G401.6 (cell line): ENCODE results near the gene GALNT1.

ENCODE experiments used
- FAIRE-seq: peaks from 2 replicates; lab custom pipeline; 2012; peaks lifted over from hg19 to GRCh38; lab: Jason Lieb, UNC

The GALNT1 gene

GRCh38 chr18:35680139-35680551, 98.6 kb downstream of the GALNT1 start:
- no peak for FAIRE-seq

DNA sequence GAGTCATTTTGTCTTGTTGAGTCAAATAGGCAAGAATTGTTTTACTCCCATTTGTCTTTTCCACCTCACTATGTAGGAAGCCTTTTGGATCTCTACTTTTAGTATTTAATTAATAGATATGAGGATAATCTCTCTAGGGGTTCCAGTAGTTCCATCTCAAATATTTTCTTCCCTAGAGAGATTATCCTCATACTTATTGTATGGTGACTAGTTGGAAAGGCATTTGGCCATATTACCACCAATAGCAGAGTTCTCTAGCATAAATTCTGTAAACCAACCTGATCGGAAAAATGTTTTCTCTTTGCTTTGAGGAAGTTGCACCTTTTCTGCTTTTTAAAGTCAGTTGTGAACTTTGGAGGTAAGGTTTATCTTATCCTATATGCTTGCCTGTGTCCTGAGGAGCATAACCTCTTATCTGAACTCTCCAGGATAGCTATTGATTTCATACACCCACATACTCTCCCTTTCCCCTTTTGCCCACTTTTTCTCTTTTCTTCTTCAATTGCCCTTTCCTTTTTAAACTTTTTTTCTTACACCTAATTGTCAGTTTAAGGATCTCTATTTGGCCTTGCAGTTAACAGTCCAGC, 100.8 kb downstream of the GALNT1 start:
- no peak for FAIRE-seq

DNA sequence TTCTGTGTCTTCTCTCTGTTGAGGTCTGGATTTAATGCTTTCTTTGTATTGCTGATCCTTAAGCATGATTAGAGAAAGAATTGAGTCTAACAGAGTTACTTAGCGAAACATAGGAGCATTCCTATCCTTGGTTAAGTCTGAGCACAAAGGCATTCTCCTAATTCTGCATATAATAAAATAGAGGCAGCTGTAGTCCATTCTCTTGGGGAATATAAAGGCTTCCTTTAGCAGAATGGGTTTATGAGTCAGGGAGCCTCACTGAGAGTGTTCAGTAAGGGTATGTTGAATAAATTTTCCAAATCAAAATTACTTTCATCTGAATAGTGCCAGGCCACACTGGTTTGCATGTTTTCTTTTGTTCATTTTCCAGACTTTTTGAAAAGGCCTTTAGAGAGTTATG, 101.5 kb downstream of the GALNT1 start:
- FAIRE-seq = no peak

DNA sequence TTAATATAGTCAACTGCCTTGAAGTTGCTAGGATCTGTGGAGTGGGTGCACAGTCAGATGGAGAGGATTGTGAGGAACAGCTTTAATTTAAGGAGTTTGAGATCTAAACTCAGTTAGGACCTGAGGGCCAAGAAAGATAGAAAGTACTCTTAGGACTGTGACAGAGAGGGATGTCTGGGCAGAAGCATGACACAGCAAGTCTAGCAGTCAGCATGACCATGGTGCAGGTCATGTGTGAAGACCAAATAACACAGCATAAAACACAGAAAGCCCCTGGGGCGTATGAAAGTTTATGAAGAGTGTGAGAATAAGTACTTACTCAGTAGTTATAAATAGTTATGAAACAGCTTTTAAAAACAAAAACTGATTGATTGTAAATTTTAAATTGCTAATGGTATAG, 107.2 kb downstream of the GALNT1 start:
- FAIRE-seq = no peak

DNA sequence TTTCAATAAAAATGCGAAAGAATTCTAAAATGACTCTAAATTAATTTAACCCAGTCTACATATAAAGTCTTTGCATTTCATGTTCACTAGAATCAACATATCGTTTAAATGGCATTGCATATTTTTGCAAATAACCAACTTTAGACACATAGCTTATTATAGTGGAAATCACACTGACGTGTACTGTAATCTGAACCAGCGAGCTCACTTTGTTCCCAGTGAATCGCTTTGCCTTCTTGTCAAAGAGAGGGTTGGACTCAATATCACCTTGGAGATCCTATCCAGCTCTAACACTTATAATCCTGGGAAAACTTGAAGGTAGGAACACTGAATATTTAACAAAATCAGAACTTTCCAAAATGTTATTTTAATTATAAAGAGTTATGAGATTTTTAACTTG, 108.2 kb downstream of the GALNT1 start:
- peak; percentile 28 for FAIRE-seq

- no peak for FAIRE-seq
Measured at GRCh38 chr18:35691625-35692024, 110.1 kb downstream of the GALNT1 start.

GRCh38 chr18:35692866-35693265, 111.3 kb downstream of the GALNT1 start:
- FAIRE-seq = no peak

DNA sequence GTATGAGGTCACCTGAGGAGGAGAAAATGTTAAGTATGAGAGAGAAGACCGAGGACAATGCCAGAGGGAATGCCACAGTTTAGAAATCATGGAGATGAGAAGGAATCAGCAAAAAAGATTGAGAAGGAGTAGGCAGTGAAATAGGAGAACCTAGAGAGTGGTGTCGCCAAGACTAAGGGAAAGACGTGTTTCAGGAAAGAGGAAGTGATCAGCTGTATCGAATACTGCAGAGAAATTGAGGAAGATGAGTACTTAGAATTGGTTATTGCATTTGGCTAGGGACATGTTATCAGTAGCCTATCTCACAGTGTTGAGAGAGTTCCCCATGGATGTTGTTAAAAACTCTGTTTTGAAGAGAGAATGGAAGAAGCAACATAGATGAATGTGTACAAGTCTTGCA, 112.3 kb downstream of the GALNT1 start:
- no peak for FAIRE-seq

DNA sequence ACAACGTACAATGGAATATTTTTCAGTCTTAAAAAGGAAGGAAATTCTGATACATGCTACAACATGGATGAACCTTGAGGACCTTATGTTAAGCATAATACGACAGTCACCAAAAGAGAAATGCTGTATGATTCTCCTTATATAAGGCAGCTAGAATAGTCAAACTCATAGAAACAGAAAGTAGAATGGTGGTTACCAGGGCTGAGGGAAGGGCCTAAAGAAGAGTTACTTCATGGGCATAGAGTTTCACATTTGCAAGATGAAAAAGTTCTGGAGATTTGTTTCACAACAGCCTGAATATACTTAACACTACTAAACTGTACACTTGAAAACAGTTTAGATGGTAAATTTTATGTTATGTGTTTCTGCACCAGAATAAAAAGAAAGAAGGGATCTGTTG, 113.3 kb downstream of the GALNT1 start:
- FAIRE-seq = no peak

DNA sequence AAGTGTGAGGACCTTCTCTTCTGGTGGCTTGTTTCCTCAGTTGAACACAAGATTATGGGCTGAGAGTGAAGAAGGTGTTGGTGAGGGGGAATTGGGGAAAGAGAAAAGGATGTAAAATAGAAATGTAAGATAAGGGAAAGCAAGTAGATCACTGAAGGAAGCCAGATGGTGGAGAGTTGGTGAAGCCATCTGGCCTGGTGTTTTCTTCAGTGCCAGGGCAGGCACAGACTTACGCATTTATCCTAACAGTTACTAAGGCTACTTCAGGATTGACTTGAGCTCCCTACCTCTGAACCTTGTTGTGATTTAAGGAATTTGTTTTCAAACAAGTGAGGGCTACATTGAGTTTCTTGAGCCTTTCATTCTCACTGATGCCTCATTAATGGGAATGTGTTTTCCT, 113.8 kb downstream of the GALNT1 start:
- no peak for FAIRE-seq

GRCh38 chr18:35695803-35696202, 114.3 kb downstream of the GALNT1 start:
- FAIRE-seq = no peak

- no peak for FAIRE-seq
Measured at GRCh38 chr18:35696307-35696706, 114.8 kb downstream of the GALNT1 start.

DNA sequence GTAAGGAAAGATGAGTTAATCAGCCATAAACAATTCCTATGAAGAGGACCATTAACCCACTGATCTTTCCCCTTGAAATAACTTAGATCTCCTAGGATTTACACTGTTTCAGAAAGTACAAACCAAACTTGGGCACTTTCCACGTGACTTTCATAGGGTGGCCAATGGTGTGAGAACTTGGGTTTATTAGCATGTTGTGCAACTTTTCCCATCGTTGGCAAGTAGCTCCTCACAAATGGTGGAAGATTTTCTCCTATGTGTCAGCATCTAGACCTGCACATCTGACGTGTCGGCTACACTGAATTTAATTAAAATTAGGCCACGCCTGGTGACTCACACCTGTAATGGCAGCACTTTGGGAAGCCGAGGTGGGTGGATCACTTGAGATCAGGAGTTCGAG, 116.3 kb downstream of the GALNT1 start:
- FAIRE-seq = no peak

GRCh38 chr18:35703043-35703688, 121.6 kb downstream of the GALNT1 start:
- peak; percentile 66 for FAIRE-seq

DNA sequence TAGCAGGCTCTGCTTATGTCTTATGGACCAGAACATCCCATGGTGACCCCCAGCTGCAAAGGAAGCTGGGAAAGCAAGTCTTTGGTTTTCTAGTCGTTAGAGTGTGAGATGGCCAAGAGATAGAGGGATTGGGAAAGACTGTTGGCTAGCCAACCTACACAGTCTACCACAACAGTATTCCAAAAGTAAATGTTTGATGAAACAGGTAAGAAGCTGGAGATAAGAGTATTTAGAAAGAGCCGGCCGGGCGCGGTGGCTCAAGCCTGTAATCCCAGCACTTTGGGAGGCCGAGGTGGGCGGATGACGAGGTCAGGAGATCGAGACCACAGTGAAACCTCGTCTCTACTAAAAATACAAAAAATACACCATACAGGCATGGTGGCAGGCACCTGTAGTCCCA, 124.4 kb downstream of the GALNT1 start:
- no peak for FAIRE-seq

DNA sequence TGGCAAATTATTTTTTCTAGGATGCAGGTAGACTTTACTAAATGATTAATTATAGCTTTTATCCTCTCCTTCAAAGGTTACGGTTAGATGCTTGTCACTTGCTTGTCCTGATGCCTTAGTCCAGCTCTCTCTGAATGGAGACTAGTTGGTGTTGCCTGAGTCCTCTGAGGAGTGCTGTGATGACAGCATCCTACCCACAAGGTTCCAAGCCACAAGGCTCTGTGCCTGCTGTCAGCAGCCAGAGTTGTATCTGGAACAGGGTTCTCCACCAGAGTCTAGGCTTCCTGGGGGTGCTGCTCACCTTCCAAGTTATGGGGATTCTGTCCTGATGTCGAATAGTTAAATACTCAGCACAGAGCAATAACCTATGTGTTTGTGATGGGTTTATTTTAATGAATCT, 125.7 kb downstream of the GALNT1 start:
- FAIRE-seq = no peak

GRCh38 chr18:35707674-35708073, 126.1 kb downstream of the GALNT1 start:
- no peak for FAIRE-seq

- no peak for FAIRE-seq
Measured at GRCh38 chr18:35710581-35710980, 129.0 kb downstream of the GALNT1 start.

- no peak for FAIRE-seq
Measured at GRCh38 chr18:35711227-35711626, 129.7 kb downstream of the GALNT1 start.

GRCh38 chr18:35713545-35713944, 132.0 kb downstream of the GALNT1 start:
- FAIRE-seq = no peak

DNA sequence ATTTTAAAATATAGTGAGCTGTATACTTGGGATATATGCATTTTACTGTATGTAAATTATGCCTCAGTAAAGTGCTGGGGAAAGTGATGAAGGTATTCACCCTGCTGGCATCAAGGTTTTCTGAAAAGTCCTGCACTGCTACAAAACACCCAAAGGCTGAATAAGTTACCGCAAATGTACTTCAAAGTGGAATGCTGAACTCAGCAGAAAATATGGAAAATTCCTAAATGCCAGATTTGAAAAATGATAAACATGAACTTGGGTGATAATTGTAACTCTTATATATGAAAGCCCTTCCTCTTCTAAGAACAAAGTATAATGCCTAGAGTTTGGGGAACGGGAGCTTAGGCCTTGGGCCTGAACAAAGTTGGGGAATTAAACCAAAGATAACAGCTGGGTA, 133.0 kb downstream of the GALNT1 start:
- no peak for FAIRE-seq

- FAIRE-seq = no peak
Measured at GRCh38 chr18:35715139-35715538, 133.6 kb downstream of the GALNT1 start.

- no peak for FAIRE-seq
Measured at GRCh38 chr18:35716169-35716831, 134.8 kb downstream of the GALNT1 start.

GRCh38 chr18:35717182-35717581, 135.6 kb downstream of the GALNT1 start:
- FAIRE-seq = no peak
